HepG2 (cell line): ENCODE data around the gene SEMA4F. TPM values are rescaled to one million over a fixed set of nuclear protein-coding genes. Genes with fewer than 3 reads are reported as not detected.
A peak's percentile ranks its signal among the peaks of the same experiment; 100 is the strongest.

Source experiments
- HNRNPLL ChIP-seq: fragments of 200-400 bp; formaldehyde crosslinking; IDR thresholded peaks from 2 replicates; pipeline ENCODE4 v1.6.1; 2017; ENCODE audit warnings: mild to moderate bottlenecking, low read depth, low read length; ENCODE audit not compliant: poor library complexity, severe bottlenecking
- JUND ChIP-seq: sonication (generic); formaldehyde crosslinking; IDR thresholded peaks from 2 replicates; pipeline ENCODE4 v1.8.0; 2022; ENCODE audit warnings: mild to moderate bottlenecking, missing genetic modification reagents
- LCORL ChIP-seq, 2 experiments: fragments of 450-650 bp in 1 of 2; sonication (generic) in 1 of 2; formaldehyde crosslinking in 1 of 2; IDR thresholded peaks; 2 replicates each; pipeline versions ENCODE4 v1.5.0 to v1.6.1; 2017 to 2020; ENCODE audit warnings: antibody characterized with exemption in 1 of 2, missing genetic modification reagents in 1 of 2
- MED1 ChIP-seq: sonication (generic); formaldehyde crosslinking; IDR thresholded peaks from 2 replicates; pipeline ENCODE4 v1.4.0; 2020; ENCODE audit warnings: missing genetic modification reagents
- RCOR2 ChIP-seq: IDR thresholded peaks from 2 replicates; pipeline ENCODE4 v1.6.1; 2016; ENCODE audit warnings: missing biosample characterization, missing genetic modification reagents
- REST ChIP-seq, 2 experiments: IDR thresholded peaks; 2 replicates each; pipeline ENCODE4 v1.6.1; 2011 to 2012; ENCODE audit warnings: low read length in 2 of 2, borderline replicate concordance in 1 of 2, low read depth in 1 of 2, mild to moderate bottlenecking in 1 of 2, moderate library complexity in 1 of 2
- SP5 ChIP-seq: IDR thresholded peaks from 2 replicates; pipeline ENCODE4 v1.6.1; 2016; ENCODE audit warnings: low read depth, borderline replicate concordance
- SUZ12 ChIP-seq: fragments of 150-350 bp; IDR thresholded peaks from 2 replicates; pipeline ENCODE4 v1.6.1; 2014; ENCODE audit warnings: low read depth, low read length
- THYN1 ChIP-seq: sonication (generic); formaldehyde crosslinking; IDR thresholded peaks from 2 replicates; pipeline ENCODE4 v1.8.1; 2023; ENCODE audit warnings: low read depth, mild to moderate bottlenecking, moderate library complexity, missing genetic modification reagents, borderline replicate concordance
- ZFP90 ChIP-seq: sonication (generic); formaldehyde crosslinking; IDR thresholded peaks from 2 replicates; pipeline ENCODE4 v1.8.0; 2022; ENCODE audit warnings: missing genetic modification reagents, mild to moderate bottlenecking, inconsistent platforms, borderline replicate concordance
- ZNF160 ChIP-seq: sonication (generic); formaldehyde crosslinking; IDR thresholded peaks from 2 replicates; pipeline ENCODE4 v1.8.0; 2022; ENCODE audit warnings: mild to moderate bottlenecking, inconsistent platforms, missing genetic modification reagents
- ZNF451 ChIP-seq: sonication (generic); formaldehyde crosslinking; IDR thresholded peaks from 2 replicates; pipeline ENCODE4 v1.5.0; 2020; ENCODE audit warnings: mild to moderate bottlenecking, missing genetic modification reagents
- polyA plus RNA-seq, 8 experiments: library from polyadenylated mRNA; depleted of rRNA in 3 of 8; stranded (reverse) in 7 of 8; unstranded in 1 of 8; fragments of >200 nt; fragmentation: Illumina TruSeq in 4 of 8; extraction: Trizol in 4 of 8; gene quantifications; 2 replicates each; pipeline versions ENCODE4 v1.2.1 to v1.2.3, GENCODE V29; 2011 to 2016; ENCODE audit warnings: low read depth in 4 of 8, missing spikeins in 1 of 8, mixed read lengths in 1 of 8; ENCODE audit not compliant: insufficient read depth in 1 of 8
- total RNA-seq, 5 experiments: library from RNA; depleted of rRNA; stranded (reverse); fragments of >200 nt; fragmentation: Illumina TruSeq; extraction: Trizol; gene quantifications; 2 replicates each; pipeline ENCODE4 v1.2.3, GENCODE V29; 2016; ENCODE audit warnings: low read depth in 1 of 5
- TF ChIP-seq, protein P1 (sequence below): sonication (generic); formaldehyde crosslinking; conservative IDR thresholded peaks from 2 replicates; pipeline ENCODE4 v1.8.0; 2022; ENCODE audit warnings: missing genetic modification reagents
- TF ChIP-seq, protein P2 (sequence below): sonication (generic); formaldehyde crosslinking; IDR thresholded peaks from 2 replicates; pipeline ENCODE4 v1.8.0; 2022; ENCODE audit warnings: low read depth, missing genetic modification reagents
- TF ChIP-seq, protein P3 (sequence below): sonication (generic); formaldehyde crosslinking; IDR thresholded peaks from 2 replicates; pipeline ENCODE4 v1.5.1; 2020; ENCODE audit warnings: mild to moderate bottlenecking, missing genetic modification reagents, borderline replicate concordance

SEMA4F gene
- total and polyA plus RNA-seq, 2 of the 13 experiments (the other 11 are each of a cell fraction or from before 2014, with no cell fraction given) = 7.1 to 10.3 TPM

GRCh38 chr2:74702001-74702715 is 48.1 kb downstream of the SEMA4F start (continued):
- TF ChIP-seq, protein P1, sequence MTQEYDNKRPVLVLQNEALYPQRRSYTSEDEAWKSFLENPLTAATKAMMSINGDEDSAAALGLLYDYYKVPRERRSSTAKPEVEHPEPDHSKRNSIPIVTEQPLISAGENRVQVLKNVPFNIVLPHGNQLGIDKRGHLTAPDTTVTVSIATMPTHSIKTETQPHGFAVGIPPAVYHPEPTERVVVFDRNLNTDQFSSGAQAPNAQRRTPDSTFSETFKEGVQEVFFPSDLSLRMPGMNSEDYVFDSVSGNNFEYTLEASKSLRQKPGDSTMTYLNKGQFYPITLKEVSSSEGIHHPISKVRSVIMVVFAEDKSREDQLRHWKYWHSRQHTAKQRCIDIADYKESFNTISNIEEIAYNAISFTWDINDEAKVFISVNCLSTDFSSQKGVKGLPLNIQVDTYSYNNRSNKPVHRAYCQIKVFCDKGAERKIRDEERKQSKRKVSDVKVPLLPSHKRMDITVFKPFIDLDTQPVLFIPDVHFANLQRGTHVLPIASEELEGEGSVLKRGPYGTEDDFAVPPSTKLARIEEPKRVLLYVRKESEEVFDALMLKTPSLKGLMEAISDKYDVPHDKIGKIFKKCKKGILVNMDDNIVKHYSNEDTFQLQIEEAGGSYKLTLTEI (CRISPR knock-in tag) = no peak
- TF ChIP-seq SUZ12 = no peak
- TF ChIP-seq, protein P2, sequence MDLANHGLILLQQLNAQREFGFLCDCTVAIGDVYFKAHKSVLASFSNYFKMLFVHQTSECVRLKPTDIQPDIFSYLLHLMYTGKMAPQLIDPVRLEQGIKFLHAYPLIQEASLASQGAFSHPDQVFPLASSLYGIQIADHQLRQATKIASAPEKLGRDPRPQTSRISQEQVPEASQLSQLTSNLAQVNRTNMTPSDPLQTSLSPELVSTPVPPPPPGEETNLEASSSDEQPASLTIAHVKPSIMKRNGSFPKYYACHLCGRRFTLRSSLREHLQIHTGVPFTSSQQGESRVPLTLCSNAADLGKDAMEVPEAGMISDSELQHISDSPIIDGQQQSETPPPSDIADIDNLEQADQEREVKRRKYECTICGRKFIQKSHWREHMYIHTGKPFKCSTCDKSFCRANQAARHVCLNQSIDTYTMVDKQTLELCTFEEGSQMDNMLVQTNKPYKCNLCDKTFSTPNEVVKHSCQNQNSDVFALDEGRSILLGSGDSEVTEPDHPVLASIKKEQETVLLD = no peak
- TF ChIP-seq REST (IDR thresholded peaks at IDR 0.05; ENCODE audit: borderline replicate concordance in 1 of 2, low read depth in 1 of 2, low read length in 2 of 2) = no peak
- TF ChIP-seq, protein P3, sequence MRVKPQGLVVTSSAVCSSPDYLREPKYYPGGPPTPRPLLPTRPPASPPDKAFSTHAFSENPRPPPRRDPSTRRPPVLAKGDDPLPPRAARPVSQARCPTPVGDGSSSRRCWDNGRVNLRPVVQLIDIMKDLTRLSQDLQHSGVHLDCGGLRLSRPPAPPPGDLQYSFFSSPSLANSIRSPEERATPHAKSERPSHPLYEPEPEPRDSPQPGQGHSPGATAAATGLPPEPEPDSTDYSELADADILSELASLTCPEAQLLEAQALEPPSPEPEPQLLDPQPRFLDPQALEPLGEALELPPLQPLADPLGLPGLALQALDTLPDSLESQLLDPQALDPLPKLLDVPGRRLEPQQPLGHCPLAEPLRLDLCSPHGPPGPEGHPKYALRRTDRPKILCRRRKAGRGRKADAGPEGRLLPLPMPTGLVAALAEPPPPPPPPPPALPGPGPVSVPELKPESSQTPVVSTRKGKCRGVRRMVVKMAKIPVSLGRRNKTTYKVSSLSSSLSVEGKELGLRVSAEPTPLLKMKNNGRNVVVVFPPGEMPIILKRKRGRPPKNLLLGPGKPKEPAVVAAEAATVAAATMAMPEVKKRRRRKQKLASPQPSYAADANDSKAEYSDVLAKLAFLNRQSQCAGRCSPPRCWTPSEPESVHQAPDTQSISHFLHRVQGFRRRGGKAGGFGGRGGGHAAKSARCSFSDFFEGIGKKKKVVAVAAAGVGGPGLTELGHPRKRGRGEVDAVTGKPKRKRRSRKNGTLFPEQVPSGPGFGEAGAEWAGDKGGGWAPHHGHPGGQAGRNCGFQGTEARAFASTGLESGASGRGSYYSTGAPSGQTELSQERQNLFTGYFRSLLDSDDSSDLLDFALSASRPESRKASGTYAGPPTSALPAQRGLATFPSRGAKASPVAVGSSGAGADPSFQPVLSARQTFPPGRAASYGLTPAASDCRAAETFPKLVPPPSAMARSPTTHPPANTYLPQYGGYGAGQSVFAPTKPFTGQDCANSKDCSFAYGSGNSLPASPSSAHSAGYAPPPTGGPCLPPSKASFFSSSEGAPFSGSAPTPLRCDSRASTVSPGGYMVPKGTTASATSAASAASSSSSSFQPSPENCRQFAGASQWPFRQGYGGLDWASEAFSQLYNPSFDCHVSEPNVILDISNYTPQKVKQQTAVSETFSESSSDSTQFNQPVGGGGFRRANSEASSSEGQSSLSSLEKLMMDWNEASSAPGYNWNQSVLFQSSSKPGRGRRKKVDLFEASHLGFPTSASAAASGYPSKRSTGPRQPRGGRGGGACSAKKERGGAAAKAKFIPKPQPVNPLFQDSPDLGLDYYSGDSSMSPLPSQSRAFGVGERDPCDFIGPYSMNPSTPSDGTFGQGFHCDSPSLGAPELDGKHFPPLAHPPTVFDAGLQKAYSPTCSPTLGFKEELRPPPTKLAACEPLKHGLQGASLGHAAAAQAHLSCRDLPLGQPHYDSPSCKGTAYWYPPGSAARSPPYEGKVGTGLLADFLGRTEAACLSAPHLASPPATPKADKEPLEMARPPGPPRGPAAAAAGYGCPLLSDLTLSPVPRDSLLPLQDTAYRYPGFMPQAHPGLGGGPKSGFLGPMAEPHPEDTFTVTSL (CRISPR knock-in tag) = 0 out of 2 replicates have a peak, but pooled peaks have one; percentile 4
- TF ChIP-seq THYN1 (CRISPR knock-in tag) = no peak
- TF ChIP-seq HNRNPLL = no peak
- no peak for TF ChIP-seq ZNF451 (CRISPR knock-in tag)
- no peak for TF ChIP-seq LCORL (IDR thresholded peaks at IDR 0.05)
- TF ChIP-seq LCORL (CRISPR knock-in tag; IDR thresholded peaks at IDR 0.05) = 0 out of 2 replicates have a peak, but pooled peaks have one; percentile 42
- TF ChIP-seq MED1 (CRISPR knock-in tag) = 0 out of 2 replicates have a peak, but pooled peaks have one; percentile 17
- no peak for TF ChIP-seq ZFP90 (CRISPR knock-in tag)
- no peak for TF ChIP-seq SP5 (CRISPR knock-in tag)
- TF ChIP-seq RCOR2 (CRISPR knock-in tag) = no peak
- no peak for TF ChIP-seq JUND (CRISPR knock-in tag)
- 0 out of 2 replicates have a peak, but pooled peaks have one; percentile 47 for TF ChIP-seq ZNF160 (CRISPR knock-in tag)
